Measurements from ENCODE around the gene OSGEPL1.
A peak's percentile ranks its signal among the peaks of the same experiment; 100 is the strongest.
"Not testable (repeated sequence)": the region's sequence is repeated elsewhere in the genome, so short reads cannot be mapped to it uniquely, and the experiment has no call there.

The OSGEPL1 gene, protein sequence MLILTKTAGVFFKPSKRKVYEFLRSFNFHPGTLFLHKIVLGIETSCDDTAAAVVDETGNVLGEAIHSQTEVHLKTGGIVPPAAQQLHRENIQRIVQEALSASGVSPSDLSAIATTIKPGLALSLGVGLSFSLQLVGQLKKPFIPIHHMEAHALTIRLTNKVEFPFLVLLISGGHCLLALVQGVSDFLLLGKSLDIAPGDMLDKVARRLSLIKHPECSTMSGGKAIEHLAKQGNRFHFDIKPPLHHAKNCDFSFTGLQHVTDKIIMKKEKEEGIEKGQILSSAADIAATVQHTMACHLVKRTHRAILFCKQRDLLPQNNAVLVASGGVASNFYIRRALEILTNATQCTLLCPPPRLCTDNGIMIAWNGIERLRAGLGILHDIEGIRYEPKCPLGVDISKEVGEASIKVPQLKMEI

DNA sequence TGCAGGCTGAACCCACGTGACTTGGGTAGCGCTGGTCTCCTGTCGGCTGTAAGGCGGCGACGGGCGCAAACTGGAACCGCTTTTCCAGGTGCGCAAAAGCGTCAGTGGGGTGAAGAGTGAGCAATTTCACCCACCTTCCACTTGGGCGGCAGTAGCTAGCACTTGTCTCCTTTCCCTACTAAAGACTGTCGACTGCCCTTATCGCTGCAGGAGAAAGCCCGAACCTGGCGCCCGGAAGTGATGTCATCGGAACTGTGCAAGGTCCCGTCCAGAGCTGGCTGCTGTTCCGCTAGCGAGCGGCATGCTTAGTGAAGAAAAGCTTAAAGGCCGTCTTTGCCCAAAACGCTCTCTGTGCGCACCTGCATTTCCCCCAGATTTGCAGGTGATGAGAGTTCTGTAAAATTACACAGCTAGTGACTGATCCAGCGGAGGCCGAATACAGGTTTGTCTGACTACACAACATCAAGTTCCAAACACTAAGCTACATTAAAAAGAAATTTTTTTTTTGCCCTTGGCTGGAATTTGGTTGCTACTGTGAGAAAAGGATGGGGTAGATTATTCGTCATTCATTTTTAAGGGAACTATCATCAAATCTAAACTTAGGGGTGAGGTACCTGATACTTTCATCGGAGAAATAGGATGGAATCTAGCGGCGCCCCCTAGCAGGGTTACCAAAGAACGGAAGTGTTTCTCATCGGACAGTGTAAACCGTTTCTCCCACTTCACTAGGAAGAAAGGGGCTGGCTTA is at the start of gene OSGEPL1:
TSS of gene OSGEPL1 (minus strand) at position 242 of the 748 bp plus-strand sequence. CDS start 1,152 bp downstream, outside the sequence.
- peak; percentile 93 for DNase-seq

DNA sequence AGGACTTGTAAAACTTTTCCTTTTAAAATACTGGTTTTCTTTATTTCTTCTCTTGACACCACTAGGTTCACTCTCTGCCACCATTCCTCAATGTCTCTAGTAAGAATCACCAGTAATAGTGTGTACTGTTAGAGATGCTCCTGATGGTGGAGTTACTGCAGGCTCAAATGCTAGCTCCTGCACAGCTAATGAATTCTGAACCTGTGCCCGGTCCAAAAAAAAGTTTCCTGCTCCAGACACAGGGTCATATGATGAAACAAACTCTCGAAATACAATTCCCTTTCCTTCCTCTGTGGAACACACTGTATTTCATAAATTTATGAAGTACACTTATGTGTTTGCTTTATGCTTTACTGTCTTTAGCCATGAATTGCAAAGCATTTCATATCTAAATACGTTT is 40.8 kb upstream of the OSGEPL1 start:
- no peak for DNase-seq

DNA sequence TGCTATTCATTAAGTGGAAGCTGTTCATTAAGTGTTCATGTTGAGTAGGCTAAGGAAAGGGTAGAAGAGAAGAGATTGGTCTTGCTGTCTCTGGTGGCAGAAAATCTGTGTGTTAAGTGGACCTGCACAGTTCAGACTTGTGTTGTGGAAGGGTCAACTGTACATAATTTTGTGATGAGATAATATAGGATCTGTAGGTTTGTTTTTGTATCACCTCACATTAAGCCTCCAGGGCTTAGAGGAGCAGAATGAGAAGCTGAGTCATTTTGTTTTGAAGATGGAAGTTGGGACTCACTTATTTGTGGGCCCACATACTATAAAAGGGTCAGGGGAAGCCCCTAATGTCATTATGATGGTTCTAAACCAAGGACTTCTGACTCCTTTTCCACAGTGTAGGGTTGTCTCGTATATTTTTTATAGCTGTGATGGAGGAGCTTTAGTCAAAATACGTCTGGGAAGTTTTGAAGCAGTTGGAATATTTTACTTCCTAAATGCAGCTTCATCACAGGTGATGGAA is 39.9 kb upstream of the OSGEPL1 start:
- no peak for DNase-seq

DNA sequence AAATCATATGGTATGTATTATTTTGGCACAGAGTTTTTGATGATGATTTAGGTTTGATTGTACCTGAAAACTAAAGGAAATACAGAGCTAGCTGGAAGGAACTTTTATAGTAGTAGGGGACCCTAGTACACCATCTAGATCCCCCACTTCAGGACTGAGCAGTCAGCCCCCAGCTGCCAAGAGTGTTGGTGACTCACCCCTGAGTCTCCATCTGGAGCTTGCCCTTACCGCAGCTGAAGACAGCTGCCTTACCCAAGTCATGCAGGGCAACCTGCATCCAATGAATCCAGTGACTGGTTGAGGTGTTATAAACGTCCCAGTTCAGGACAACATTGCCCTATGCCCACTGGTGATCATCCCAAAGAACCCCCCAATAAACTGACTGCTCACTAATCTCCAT is 36.9 kb upstream of the OSGEPL1 start:
- no peak for DNase-seq

DNA sequence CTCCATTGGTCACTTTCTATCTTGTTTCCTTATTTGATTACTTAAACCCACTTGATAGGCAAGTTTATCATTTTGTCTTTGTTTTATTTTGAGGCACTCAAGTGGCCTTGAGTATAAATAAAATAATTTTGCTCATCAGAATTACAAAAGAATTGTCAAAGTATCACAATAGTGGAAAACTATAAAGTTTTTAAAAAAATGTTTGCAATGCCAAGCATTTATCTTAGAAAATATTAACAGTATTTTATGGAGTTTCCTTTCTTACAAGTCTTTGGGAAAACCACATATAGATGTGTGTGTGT is 36.4 kb upstream of the OSGEPL1 start:
- DNase-seq, result no peak

DNA sequence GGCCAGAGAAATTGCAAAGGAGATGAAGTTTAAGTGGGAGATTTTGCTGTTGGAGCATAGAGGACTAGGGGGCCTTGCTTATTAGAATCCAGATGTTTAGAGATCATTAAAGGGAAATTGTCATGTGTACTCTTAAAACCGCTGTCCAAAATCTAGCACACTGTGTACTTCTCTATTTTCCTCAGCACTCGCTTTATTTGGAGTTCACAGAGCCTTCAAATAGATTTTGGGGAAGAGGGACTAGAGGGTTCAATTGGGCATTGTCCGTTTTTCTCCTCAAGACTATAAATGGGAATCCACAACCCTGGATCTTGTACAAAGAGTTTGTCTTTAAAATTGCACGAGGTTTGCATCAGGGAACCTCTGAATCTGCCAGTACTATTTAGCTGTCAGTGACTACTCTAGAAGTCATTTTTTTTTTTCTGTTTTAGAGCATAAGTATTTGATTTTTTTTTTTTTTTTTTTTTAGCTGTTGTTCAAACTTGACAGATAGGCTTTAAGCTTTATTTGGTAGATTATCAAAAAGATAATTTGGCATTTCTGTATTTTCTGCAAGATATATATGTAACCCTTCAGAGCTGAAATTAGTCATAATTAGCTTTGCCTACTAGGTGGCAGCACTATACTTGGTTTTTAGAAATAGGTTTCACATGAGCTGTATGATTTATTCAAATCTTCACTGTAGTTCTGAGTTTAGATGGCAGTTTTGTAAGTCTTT is 35.9 kb upstream of the OSGEPL1 start:
- DNase-seq, result no peak

DNA sequence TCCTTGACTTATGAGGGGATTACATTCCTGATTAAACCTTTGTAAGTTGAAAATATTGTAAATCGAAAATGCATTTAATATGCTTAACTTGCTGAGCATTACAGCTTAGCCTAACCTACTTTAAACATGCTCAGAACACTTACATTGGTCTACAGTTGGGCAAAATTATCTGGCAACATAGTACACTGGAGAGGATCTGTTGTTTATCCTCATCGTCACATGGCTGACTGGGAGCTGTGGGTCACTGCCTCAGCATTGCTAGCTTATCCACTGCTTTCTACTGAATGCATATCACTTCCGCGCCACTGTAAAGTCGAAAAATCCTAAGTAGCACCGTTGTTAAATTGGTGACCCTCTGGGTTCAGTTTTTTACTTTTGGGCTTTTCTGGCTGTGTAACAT is 35.3 kb upstream of the OSGEPL1 start:
- no peak for DNase-seq

DNA sequence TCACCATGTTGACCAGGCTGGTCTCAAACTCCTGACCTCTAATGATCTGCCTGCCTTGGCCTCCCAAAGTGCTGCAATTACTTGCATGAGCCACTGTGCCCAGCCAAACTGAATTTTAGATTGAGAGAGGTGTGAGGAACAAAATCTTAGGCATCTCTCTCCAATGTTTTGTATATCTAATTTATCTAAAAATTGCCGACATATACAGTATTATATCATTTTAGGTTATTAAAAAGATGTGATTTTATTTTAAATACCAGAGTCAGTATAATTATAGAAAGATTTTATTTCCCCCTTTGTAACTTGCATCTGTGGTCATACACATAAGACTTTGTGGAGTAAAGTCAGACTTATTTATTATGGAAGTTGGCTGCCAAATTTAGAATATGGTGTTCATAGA is 31.7 kb upstream of the OSGEPL1 start:
- no peak for DNase-seq

DNA sequence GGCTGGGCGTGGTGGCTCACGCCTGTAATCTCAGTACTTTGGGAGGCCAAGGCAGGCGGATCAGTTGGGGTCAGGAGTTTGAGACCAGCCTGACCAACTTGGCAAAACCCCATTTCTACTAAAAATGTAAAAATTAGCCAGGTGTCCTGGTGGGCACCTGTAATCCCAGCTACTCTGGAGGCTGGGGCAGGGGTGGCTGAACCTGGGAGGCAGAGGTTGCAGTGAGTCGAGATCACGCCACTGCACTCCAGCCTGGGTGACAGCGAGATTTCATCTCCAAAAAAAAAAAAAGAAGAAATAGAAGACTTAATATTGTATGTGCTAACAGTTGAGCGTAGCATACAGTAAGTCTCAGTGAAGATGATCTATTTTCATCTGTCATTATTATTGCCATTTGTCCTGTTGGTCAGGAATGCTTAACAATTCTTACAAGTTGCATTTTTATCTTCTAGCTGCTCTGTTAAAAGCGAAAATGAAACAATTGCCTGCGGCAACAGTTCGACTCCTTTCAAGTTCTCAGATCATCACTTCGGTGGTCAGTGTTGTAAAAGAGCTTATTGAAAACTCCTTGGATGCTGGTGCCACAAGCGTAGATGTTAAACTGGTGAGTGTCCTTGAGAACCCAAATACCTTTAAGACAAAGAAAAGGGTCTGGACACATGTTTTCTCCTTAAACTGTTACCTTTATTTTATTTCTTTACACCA is 28.9 kb upstream of the OSGEPL1 start:
- no peak for DNase-seq

DNA sequence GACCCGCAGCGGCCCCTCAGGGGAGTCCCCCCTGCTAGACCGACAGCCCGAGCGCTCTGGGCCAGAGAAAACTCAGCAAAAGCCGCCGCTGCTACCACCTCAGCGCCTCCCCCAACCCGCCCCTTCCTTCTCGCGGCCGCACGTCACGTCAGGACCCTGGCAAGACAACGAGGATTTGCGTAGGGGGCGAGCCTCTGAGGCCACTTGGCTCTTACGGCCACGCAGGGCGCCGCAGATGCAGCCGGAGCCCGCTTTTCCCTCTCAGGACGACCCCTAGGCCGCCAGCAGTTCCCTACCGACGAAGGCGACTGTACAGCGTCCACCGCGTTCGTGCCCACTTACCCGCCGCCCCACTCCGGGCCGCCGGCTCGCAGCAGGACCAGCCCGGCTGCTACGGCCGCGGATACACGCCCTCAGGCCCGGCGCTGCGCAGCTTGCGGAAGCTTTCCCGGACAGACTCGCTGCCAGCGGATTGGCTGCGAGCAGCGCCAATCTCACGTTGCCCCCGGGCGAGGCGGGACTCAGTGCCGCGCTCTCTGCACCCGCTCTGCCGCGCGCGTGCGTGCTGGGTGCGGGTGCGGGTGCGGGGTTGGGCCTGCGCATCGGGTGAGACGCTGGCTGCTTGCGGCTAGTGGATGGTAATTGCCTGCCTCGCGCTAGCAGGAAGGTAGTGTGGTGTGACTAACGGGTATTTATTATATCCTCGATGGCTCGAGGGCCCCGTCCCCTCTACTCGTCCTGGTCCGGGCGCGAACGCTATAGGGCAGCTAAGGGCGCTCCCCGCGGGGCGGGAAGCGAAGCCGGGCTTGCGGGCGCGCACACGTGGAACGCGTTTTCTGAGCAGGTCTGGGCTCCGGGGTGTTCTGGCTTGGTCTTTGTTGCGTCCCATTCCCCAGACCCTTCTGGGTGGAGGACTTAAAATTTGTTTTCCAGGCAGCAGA is 21.6 kb upstream of the OSGEPL1 start, which contains the start of the genes ORMDL1 and PMS1:
TSS of gene ORMDL1 (minus strand) at position 413 of the 941 bp plus-strand sequence. CDS start 1,744 bp downstream, outside the sequence.
TSS of gene PMS1 (plus strand) at position 524 of the 941 bp plus-strand sequence. CDS start 7,360 bp downstream, outside the sequence.
- DNase-seq, result peak; percentile 97

DNA sequence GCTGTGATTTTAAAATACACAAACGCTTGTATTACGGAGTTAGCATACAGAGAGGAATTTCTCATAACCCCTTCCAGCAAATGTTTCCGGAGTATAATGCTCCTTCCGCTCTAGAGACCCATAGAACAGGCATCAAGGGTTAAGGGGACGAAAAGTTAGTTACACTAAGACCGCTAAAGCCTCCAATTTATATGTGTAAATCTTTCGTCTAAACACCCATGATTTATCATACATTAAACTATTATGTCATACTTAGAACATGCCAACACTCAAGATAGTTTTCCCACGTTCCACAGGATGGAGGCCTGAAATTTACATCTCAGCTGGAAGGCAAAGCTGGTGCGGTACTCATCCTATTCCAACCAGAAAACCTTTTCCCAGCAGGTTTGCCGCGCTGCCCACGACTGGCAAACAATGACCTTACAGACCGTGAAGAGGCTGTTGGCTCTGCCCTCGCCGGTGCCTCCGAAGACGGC is 20.9 kb upstream of the OSGEPL1 start:
- DNase-seq, result no peak

DNA sequence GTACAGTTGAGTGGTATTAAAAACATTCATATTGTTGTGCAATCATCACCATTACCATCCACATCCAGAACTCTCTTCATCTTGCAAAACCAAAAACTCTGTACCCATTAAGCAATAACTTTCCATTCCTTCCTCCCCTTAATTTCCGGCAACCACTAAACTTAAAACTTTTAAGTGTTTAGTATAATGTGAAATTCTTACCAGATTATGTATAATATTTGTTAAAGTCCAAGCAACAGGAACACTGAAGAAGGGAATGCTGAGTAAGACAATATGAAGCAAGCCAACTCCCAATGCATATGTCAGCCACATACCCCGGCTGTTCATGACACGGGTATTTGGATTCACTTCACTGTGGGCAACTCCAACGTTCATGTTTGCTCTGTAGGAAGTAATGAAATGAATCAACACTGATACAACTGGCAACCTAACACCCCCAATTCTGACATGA is 19.7 kb upstream of the OSGEPL1 start:
- DNase-seq, result no peak

DNA sequence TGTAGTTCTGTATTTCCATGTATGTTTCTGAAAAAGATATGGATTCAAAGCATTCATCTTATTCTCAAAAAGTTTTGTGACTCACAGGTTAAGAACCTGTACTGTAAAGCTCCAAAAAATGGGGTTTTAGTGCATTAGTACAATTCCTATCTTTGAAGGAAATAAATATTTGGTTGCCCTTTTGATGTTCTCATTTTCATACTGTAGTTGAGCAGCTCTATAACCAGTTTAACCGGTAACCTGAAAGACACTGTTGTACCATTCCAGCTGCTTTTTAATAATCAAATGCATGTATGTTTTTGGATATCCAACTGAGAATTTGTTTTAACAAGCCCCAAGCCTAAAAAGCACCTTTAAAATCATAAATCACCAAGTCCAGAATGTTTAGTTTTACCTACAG is 9.6 kb upstream of the OSGEPL1 start:
- DNase-seq, result no peak

DNA sequence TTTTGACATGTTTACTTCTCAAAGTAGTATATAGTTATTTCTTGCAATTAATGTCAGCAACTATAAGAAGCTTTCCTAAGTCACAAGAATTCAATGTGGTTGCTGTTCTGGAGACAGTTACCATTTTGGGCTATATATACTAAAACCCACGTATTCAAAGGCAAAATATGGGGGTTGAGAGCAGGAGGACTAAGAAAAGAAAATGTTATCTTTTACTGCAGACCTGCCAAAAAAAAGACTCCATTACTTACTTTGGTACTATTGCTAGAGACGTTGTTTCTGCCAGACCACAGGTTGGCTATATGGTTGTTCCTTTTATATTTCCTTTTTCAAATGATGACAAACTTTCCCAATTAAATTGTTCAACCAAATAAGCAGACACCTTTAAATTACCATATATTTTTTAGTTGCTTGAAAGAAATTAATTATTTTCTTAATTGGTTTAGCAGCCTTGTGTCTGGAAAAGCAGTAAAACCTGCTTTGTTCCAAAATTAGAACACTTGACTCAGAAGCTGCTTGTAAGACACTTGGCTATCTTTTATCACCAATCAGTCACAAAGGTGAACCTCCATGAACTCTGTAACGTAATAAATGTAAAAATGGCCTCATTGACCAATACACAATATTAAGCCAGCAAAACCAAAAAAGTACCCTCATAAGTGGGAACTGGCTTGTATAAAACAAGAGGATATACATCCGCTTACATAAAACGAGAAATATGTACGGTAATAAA is 8.2 kb upstream of the OSGEPL1 start:
- no peak for DNase-seq

DNA sequence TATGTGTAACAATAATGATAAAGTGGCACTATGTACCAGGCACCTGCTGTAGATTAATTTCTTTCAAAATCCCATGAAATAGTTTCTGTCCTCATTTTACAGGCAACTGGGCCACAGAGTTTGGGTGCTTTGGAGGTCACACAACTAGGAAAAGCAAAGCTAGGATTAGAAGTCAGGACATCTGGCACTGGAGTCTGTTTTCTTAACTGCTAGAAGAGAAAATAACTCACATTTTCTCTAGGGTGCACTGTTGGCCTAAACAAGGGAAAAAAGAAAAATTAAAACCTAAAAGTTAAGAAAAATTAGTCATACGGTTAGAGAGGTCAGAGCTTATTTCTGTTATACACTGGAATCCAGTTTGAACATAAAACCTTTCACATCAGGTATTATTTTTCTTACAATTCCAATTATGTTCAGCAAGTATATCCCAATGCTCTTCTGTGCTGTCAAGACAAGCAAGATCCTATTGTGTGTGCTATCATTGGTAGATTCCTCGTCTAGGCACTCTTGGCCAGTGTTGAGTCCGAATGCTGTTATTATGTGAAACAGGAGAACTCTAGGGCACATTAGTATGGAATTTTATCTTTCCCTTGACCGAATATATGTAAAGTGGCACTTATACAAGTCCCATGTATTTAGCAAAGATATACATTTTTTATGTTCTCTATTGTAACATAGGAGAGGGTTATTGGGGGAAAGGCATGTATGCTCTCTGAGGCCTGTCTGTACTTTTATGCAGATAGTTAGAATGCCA is 1.5 kb upstream of the OSGEPL1 start:
- no peak for DNase-seq

DNA sequence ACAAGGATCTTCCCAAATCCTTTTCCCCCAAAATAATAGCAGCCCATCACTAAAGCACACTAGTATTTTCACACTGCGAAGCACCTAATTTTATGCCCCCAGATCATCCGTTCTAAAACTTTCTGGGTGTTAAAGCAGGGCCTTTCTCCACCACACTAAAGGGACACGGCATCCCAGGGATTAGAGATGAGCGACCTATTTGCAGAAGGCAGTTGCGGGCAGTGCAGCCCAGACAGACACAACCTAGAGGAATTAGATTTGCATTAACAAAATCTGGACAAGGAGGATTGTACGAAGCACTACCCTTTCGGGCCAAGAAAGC is 402 bp downstream of the OSGEPL1 start:
- no peak for DNase-seq

DNA sequence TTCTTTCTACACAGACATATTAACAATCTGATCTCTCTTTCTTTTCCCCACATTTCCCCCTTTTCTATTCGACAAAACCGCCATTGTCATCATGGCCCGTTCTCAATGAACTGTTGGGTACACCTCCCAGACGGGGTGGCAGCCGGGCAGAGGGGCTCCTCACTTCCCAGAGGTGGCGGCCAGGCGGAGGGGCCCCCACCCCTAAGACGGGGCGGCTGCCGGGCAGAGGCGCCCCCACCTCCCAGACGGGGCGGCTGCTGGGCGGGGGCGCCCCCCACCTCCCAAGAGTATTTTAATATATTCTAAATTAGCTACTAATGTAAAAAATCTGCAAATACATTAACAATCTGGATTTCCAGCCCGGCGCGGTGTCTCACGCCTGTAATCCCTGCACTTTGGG is 2.4 kb downstream of the OSGEPL1 start:
- not testable (repeated sequence) for DNase-seq

DNA sequence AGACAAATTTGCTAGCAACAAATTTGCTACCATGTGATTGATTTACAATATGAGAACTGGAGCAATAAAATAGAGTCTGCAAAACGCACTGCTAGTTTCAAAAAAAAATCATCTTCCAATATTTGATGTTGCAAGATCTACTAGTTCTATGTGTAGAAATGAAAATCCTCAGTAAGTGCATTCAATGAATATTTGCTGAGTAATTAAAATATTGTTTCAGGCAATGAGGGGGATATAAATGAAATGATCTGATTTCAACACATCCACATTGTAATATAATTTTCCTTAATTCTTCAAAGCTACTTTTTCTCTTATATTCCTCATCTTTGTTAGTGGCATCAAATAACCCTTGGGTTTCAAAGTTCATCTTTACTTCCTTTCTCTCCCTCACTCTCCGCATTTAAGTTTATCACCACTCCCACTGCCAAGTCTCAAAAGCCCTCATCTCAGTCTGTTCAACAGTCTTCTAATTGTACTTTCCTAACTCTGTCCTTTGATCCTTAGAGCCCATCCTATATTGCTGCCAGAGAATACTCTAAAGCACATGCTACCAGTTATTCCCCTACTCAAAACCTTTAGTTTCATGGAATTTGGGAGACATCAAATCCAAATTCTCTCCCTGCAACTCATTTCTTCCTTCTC is 6.2 kb downstream of the OSGEPL1 start:
- no peak for DNase-seq

DNA sequence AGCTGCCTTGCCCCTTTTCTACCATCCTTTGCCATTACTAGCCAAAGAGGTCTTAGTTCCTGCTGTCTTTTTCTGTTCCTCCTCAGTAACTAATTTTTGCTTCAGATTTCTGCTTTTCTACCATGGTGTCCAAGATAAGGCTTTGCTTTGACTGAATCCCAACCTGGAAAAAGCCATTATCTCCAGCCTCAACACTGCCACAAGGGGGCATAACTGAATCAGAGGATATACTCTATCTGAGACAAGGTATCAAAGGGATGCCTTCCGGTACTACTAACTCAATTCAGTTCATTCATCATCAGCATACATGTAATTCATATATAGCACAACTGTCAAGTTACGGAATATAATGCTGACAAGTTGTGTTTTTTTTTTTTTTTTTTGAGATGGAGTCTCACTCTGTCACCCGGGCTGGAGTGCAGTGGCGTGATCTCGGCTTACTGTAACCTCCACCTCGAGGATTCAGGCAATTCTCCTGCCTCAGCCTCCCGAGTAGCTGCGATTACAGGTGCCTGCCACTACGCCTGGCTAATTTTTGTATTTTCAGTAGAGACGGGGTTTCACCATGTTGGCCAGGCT is 11.4 kb downstream of the OSGEPL1 start:
- no peak for DNase-seq
